Thyroid gland (tissue), 4 donors: ENCODE results near the gene SDC4.

Experiments used
- POLR2A ChIP-seq, 2 donors: fragments of 450-650 bp; IDR thresholded peaks; one replicate each; pipeline ENCODE4 v1.6.1; 2017; ENCODE audit warnings: antibody characterized with exemption in 2 of 2, mild to moderate bottlenecking in 2 of 2, moderate library complexity in 1 of 2
- TF ChIP-seq, protein P1 (sequence below), 6 experiments: fragments of 200-600 bp in 3 of 6; fragments of 450-650 bp in 3 of 6; sonication (generic) in 3 of 6; IDR thresholded peaks; one replicate each; pipeline ENCODE4 v1.5.1; 2016 to 2019; ENCODE audit warnings: antibody characterized with exemption in 6 of 6, mild to moderate bottlenecking in 2 of 6, inconsistent platforms in 1 of 6, moderate library complexity in 1 of 6

DNA sequence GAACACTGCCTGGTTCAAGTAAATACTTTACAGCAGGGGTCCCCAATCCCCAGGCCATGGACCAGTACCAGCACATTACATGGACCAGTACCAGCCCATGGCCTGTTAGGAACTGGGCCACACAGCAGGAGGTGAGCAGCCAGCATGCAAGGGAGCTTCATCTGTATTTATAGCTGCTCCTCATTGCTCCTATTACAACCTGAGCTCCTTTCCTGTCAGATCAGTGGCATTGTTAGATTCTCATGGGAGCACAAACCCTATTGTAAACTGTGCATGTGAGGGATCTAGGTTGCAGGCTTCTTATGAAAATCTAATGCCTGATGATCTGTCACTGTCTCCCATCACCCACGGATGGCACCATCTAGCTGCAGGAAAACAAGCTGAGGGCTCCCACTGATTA, 53.6 kb downstream of the SDC4 start:
- TF ChIP-seq, protein P1, sequence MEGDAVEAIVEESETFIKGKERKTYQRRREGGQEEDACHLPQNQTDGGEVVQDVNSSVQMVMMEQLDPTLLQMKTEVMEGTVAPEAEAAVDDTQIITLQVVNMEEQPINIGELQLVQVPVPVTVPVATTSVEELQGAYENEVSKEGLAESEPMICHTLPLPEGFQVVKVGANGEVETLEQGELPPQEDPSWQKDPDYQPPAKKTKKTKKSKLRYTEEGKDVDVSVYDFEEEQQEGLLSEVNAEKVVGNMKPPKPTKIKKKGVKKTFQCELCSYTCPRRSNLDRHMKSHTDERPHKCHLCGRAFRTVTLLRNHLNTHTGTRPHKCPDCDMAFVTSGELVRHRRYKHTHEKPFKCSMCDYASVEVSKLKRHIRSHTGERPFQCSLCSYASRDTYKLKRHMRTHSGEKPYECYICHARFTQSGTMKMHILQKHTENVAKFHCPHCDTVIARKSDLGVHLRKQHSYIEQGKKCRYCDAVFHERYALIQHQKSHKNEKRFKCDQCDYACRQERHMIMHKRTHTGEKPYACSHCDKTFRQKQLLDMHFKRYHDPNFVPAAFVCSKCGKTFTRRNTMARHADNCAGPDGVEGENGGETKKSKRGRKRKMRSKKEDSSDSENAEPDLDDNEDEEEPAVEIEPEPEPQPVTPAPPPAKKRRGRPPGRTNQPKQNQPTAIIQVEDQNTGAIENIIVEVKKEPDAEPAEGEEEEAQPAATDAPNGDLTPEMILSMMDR (IDR thresholded peaks at IDR 0.05) = no peak
- TF ChIP-seq POLR2A (IDR thresholded peaks at IDR 0.05) = no peak
